K562 (cell line): ENCODE data around the gene ACTR3C.

ENCODE experiments used
- CBX3 ChIP-seq, 2 experiments: IDR thresholded peaks; 1 replicate in 1 of 2; 2 replicates in 1 of 2; pipeline ENCODE4 v1.6.1; 2012; ENCODE audit warnings: inconsistent platforms in 2 of 2, low read length in 2 of 2, borderline replicate concordance in 1 of 2, control low read depth in 1 of 2
- CC2D1A ChIP-seq: fragments of 450-650 bp; IDR thresholded peaks from 2 replicates; pipeline ENCODE4 v1.6.1; 2017; ENCODE audit warnings: mild to moderate bottlenecking
- CEBPZ ChIP-seq: fragments of 150-350 bp; IDR thresholded peaks from 2 replicates; pipeline ENCODE4 v1.6.1; 2014; ENCODE audit warnings: low read depth, mild to moderate bottlenecking, low read length, borderline replicate concordance
- CREB1 ChIP-seq, 2 experiments: sonication (generic) in 1 of 2; formaldehyde crosslinking in 1 of 2; IDR thresholded peaks; 2 replicates each; pipeline versions ENCODE4 v1.6.1 to v1.8.0; 2012 to 2022; ENCODE audit warnings: inconsistent platforms in 1 of 2, mild to moderate bottlenecking in 1 of 2, missing genetic modification reagents in 1 of 2, moderate library complexity in 1 of 2
- FOXK2 ChIP-seq, 2 experiments: fragments of 450-650 bp; IDR thresholded peaks in 1 of 2; conservative IDR thresholded peaks in 1 of 2; 2 replicates each; pipeline ENCODE4 v1.6.1; 2016; ENCODE audit warnings: low read depth in 2 of 2, mild to moderate bottlenecking in 1 of 2
- GATA2 ChIP-seq: sonication (generic); formaldehyde crosslinking; IDR thresholded peaks from 2 replicates; pipeline ENCODE4 v1.4.0; 2020; ENCODE audit warnings: mild to moderate bottlenecking, missing genetic modification reagents
- TAF15 ChIP-seq: fragments of 200-400 bp; formaldehyde crosslinking; IDR thresholded peaks from 2 replicates; pipeline ENCODE4 v1.6.1; 2017; ENCODE audit warnings: mild to moderate bottlenecking, low read depth, low read length, moderate library complexity
- ZBTB43 ChIP-seq: sonication (generic); formaldehyde crosslinking; IDR thresholded peaks from 2 replicates; pipeline ENCODE4 v1.8.0; 2023; ENCODE audit warnings: mild to moderate bottlenecking, missing genetic modification reagents
- ZNF121 ChIP-seq: sonication (generic); formaldehyde crosslinking; conservative IDR thresholded peaks from 2 replicates; pipeline ENCODE4 v1.8.0; 2022; ENCODE audit warnings: missing genetic modification reagents
- ZNF274 ChIP-seq: IDR thresholded peaks from 2 replicates; pipeline ENCODE4 v1.6.1; 2011; ENCODE audit warnings: low read depth, mild to moderate bottlenecking, low read length, moderate library complexity, borderline replicate concordance
- TF ChIP-seq, protein P1 (sequence below): fragments of 450-650 bp; formaldehyde crosslinking; IDR thresholded peaks from 2 replicates; pipeline ENCODE4 v1.4.0; 2020; ENCODE audit warnings: mild to moderate bottlenecking, mixed read lengths

DNA sequence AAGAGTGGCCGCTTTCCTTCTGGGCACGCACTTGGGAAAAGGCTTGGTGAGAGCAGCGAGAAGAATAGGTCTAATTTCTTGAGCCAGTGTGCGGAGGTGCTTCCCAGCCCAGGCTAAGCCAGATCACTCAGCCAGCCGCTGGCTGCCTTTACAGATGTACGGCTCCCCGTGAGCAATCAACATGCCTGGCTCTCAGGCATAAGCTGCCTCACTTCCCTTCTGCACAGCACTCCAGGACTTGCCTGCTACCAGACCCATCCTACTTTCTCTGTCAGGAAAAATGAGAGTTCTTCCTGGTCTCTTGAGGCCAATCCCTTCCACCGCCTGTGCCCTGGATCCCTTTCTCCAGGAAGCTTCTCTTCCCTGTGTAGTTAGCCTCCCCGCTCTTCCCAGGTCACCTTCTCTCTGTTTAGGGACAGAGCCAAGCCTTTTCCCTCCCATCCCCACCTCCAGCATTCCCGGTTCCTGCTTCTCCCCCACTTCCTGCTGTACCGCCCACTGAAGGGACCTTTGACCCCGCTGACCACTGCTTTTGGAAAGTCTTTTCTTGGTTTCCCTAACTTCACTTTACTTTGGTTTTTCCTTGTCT, 1.1 kb upstream of the ACTR3C start:
- TF ChIP-seq ZBTB43 (CRISPR knock-in tag) (no peak), CREB1 (IDR thresholded peaks at IDR 0.05) (no peak), CREB1 (CRISPR knock-in tag; IDR thresholded peaks at IDR 0.05) (no peak), ZNF121 (CRISPR knock-in tag) (no peak), TAF15 (no peak), CBX3 (IDR thresholded peaks at IDR 0.05; ENCODE audit: borderline replicate concordance in 1 of 2, low read length in 2 of 2) (no peak), GATA2 (CRISPR knock-in tag) (no peak), CEBPZ (no peak), ZNF274 (no peak), CC2D1A (no peak), FOXK2 (conservative IDR thresholded peaks at IDR 0.05 in 1 of 2, IDR thresholded peaks at IDR 0.05 in 1 of 2; ENCODE audit: low read depth in 2 of 2) (no peak)
- TF ChIP-seq, protein P1, sequence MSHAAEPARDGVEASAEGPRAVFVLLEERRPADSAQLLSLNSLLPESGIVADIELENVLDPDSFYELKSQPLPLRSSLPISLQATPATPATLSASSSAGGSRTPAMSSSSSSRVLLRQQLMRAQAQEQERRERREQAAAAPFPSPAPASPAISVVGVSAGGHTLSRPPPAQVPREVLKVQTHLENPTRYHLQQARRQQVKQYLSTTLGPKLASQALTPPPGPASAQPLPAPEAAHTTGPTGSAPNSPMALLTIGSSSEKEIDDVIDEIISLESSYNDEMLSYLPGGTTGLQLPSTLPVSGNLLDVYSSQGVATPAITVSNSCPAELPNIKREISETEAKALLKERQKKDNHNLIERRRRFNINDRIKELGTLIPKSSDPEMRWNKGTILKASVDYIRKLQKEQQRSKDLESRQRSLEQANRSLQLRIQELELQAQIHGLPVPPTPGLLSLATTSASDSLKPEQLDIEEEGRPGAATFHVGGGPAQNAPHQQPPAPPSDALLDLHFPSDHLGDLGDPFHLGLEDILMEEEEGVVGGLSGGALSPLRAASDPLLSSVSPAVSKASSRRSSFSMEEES (CRISPR knock-in tag): no peak
